GM18517 (cell line): ENCODE measurements around the gene ZBTB46.

Experiments
- ATAC-seq: cut with Tn5 transposase; IDR thresholded peaks from one replicate; pipeline ENCODE4 v1.9.1; 2021; ENCODE audit warnings: mild to moderate bottlenecking, moderate library complexity; ENCODE audit not compliant: unreplicated experiment

The ZBTB46 gene

GRCh38 chr20:63707558-63708300 is 123.3 kb downstream of the ZBTB46 start, which contains the start of the genes ARFRP1 and ZGPAT:
ARFRP1 (minus strand) TSS chr20:63707976; CDS start chr20:63707091, 885 bp downstream.
ZGPAT (plus strand) TSS chr20:63708039; CDS start chr20:63708581, 542 bp downstream.
- ATAC-seq, result peak; percentile 64

DNA sequence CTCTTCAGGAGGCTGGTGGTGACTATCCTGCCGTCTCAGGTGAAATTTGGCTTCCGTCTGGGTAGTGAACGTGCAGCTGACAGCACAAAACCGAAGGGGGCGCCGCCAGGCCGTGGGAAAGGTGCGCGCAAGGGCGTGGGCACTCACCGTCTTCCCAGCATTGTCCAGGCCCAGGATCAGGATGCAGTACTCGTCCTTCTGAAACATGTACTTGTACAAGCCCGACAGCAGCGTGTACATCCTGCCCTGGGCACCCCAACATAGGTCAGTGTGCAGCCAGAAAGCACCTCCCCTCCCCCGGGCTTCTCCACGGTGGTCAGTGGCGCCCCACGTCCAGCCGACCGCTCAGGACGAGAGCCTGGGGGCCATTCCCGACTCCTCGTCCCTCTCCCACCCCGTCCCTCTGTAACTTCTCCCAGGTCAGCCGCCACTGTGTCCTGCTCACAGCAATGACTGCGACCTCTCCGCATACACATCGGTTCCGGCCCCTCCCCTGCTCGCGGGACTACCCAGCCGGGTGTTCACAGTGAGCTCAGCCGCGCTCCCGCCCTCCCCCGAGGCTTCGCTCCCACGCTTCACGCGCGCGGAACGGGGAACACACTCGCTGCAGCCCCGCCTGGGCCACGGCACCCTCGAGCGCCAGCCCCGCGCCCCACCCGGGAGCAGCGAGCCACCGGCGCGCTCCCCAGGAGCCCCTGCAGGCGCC is 124.1 kb downstream of the ZBTB46 start:
- ATAC-seq, result peak; percentile 22

DNA sequence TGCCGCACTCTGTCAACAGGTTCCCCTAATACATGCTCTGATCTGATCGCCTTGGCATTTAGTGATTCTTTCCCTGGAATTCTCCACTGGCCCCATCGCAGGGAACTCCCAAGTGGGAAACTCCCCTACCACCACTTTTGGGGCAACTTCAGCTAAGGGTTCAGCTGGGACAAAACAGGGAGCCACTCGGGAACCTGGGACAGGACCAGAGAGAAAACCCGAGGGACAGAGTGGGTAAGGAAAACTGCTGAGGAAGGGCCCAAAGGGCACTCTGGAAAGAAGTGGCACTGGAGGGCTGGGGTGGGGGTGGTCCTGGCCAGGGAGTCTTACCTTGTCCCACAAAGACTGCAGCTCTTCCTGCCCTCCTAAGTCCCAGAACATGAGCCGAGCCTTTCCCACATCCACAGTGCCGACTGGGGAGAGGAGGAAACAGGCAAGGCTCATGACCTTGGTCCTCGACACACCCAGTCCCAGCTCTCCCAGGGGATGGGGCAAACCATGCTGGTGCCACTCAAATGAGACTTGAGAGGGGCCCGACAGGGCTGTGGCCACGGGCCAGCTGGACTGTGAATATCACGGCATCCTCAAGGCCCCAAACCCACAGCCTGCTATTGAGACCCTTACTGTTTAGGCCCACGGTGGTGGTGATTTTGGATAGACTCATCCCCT is 124.9 kb downstream of the ZBTB46 start:
- ATAC-seq, result no peak

DNA sequence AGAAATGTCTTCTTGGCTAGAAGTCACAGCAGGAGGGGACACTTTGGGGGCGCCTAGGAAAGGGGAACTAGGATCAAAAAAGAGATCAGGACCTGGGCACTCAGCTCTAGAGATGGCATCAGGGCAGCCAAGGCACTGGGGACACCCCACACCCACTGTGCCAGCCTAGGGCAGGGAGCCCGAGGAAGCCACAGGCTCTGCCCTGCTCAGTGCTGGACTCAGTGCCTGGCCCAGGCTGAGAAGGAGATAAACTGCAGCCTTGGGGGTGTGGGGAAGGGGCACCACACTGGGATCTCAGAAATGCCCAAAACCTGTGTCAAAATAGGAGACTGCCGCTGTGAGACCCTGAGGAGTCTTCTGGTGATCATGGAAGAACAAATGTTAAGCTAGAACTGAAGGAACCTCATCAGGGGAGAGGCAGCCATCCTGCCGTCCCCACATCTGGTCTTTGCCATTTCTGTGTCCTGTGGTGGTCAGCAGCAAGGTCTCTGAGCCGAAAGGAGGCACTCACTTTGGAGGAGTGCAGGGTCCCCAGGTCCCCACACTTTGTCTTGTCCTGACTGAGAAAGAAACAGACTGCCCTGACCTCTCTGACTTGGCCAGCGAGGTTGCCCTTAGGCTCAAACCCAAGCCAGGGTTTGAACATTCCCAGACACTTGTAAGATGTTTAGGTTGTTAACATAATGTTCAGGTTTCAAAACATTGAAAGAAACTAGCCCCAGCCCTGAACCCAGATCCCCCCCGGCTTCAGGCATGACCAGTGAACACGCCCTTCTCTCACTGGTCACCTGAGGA is 125.6 kb downstream of the ZBTB46 start:
- no peak for ATAC-seq

GRCh38 chr20:63704749-63705117 is 126.3 kb downstream of the ZBTB46 start:
- ATAC-seq, result no peak

- ATAC-seq, result no peak
These were observed 126.9 kb downstream of the ZBTB46 start for GRCh38 chr20:63703976-63704748.

DNA sequence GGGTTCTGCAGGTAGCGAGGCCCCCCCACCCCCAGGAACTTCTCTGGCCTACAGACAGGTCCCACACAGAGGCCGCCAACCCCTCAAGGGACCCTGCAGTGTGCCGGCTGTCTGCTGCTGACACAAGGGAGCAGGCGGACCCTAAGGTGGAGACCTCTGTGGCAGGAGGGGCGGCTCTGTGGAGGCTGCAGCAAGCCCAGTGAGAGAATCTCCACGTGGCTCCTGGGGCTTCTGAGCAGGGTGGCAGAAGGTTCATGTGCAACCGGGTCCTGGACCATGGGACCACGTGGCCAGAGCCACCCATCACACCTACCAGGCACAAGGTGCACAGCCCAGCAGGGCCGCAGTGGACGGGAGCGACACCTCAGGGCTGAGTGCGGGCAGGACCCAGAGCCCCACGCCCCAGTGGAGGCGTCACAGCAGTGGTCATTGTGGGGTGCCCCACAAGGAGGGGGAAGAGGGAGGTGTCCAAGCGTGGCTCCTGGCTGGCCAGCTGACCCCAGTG is 127.5 kb downstream of the ZBTB46 start:
- ATAC-seq, result no peak

- ATAC-seq, result no peak
These were observed 128.2 kb downstream of the ZBTB46 start for GRCh38 chr20:63702751-63703470.

GRCh38 chr20:63702036-63702665 is 128.9 kb downstream of the ZBTB46 start:
- no peak for ATAC-seq

DNA sequence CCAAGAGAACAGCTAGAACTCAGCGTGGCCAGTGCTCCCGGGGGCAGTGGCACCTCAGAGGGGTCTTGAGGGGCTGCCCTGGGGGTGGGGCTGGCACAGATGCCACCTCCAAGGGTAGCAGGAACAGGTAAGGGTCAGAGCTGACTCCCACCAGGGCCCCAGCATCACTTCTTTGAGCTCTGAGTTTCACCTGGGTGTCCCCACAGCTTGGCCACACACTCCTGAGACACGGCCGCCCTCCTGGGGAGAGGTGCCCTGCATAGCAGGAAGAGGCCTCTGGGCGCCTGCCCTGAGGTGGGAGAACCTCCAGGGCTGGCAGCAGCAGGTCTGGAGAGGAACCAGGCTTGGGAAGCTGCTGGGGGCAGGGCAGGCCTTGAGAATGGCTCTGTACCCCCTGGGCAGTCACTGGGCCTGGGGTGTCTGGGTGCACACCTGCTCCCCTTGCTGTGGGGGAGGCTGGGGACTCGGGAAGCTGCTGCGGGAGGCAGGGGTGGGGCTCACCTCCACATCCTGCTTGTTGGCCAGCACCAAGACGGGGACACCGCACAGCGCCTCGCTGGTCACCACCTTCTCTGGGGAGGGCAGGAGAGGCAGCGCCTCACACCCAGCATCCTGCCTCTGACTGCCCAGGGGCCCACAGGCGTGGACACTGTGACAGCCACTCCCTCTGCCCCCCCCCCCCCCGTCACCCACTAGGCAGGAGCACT is 129.6 kb downstream of the ZBTB46 start:
- ATAC-seq, result no peak

GRCh38 chr20:63701051-63701328 is 130.1 kb downstream of the ZBTB46 start:
- no peak for ATAC-seq

- ATAC-seq, result no peak
These were observed 130.6 kb downstream of the ZBTB46 start for GRCh38 chr20:63700199-63701050.

DNA sequence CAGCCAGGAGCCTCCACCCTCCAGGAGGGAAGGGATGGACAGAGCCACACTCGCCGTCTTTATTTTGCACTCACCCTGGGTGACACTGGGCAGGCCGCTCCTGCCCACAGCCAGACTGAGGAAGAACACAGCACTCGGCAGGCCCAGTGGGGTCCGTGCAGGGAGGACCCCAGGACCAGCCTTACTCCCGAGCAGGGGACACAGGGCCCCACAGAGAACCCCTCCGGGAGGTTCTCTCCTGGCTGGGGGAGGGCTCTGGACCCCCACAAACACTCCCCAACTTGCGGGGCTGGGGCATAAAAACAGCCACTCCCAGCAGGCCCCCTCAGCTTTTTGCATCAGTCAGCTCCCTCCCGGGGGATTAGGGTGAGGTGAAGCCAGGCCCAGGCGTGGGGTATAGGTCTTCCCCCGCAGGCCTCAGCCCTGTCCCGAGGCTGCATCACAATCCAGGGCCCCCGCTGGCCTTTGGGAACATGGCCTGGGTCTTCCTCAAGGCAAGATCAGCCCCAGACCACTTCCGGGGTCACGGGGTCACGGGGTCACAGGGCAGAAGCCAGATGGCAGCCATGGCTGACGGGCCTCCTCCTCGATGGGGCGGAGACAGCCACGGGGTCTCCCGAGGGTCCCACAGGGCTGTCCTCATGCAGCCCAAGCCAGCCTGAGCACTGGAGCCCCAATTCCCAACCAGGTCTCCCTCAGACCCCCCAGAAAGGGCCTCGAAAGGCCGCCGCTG is 131.4 kb downstream of the ZBTB46 start:
- no peak for ATAC-seq

DNA sequence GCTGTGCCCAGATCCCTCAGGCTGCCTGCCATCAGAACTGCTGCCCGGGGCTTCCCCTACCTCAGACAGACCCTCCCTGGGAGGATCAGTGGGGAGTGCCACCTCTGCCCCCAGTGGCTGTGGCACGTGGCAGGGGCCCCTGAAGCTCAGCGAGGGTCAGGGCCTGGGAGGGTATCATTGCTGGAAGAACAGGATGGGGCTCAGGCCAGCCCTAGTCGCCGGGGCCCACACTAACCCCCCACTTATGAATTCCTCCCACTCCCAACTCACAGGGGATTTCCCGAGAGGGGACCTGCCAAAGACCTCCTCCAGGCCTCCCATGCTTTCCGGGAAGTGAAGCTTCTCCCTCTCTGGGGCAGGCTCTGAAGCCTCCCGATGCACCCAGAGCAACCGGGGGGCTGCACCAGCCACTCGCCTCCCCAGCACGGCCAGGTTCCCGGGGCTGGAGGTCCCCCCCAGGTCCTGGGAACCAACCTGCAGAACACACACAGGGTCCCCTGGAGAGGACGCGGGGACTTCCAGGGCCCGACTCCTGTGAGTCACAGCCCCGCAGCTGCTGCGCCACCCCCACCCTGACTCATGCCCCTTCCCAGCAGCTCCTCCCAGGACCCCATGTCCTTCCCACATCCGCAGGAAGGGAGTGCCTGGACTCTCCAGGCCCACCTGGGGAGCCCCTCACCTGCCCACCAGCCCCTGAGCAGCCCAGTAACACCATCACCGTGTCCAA is 132.2 kb downstream of the ZBTB46 start:
- no peak for ATAC-seq

DNA sequence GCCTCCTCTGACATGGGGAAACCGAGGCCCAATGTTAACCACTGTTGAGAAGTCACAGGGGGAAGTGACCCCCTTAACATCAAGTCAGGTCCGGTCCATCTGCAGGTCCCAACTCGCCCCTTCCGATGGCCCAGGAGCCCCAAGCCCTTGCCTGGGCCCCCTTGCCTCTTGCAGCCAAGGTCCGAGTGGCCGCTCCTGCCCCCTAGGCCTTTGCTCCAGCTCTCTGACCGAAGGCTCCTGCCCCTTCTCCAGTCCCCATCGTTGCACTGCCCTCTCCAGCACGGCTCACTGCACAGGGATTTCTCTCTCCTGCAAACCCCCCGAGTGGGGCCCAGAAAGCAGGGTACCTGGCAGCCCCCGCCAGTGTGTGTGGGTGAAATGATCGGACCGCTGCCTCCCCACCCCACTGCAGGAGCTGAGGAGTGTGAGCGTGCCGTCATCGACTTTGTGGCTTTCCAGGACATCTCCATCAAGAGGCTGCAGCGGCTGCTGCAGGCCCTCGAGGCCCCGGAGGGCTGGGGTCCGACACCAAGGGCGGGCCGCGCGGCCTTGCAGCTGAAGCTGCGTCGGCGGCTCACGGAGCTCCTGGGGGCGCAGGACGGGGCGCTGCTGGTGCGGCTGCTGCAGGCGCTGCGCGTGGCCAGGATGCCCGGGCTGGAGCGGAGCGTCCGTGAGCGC is 133.1 kb downstream of the ZBTB46 start:
- ATAC-seq, result no peak
